Mammary epithelial cell (primary cell): ENCODE results near the gene OR2AJ1.

ENCODE experiments used
- EZH2 ChIP-seq: IDR thresholded peaks from 2 replicates; pipeline ENCODE4 v1.6.1; 2012; ENCODE audit warnings: low read length, inconsistent platforms, borderline replicate concordance
- TF ChIP-seq, protein P1 (sequence below), 2 donors: IDR thresholded peaks in 1 of 2; conservative IDR thresholded peaks in 1 of 2; 2 replicates each; pipeline ENCODE4 v1.5.1; 2011 to 2012; ENCODE audit warnings: inconsistent platforms in 2 of 2, low read length in 2 of 2, mild to moderate bottlenecking in 2 of 2, control low read depth in 1 of 2, low read depth in 1 of 2; ENCODE audit not compliant: insufficient read depth in 1 of 2; ENCODE audit errors: extremely low read depth in 1 of 2

DNA sequence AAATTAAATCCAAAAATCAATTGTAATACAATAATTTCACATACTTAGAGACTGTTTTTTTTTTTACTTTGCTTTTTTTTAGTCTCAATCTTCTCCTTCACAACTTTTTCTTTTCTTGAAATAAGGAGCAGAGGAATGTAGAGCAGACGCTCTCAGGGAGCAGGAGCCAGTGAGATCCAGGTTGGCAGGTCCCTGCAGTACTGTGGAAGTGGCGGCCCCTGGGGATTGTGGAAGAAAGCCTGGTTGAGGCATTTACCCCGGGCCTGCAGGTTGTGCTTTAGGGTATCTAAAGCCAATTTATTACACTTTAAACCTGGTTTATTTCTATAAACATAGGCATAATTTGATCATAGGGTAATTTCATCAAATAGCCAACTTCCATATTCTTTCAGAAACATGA is 748 bp upstream of the OR2AJ1 start:
- TF ChIP-seq, protein P1, sequence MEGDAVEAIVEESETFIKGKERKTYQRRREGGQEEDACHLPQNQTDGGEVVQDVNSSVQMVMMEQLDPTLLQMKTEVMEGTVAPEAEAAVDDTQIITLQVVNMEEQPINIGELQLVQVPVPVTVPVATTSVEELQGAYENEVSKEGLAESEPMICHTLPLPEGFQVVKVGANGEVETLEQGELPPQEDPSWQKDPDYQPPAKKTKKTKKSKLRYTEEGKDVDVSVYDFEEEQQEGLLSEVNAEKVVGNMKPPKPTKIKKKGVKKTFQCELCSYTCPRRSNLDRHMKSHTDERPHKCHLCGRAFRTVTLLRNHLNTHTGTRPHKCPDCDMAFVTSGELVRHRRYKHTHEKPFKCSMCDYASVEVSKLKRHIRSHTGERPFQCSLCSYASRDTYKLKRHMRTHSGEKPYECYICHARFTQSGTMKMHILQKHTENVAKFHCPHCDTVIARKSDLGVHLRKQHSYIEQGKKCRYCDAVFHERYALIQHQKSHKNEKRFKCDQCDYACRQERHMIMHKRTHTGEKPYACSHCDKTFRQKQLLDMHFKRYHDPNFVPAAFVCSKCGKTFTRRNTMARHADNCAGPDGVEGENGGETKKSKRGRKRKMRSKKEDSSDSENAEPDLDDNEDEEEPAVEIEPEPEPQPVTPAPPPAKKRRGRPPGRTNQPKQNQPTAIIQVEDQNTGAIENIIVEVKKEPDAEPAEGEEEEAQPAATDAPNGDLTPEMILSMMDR (conservative IDR thresholded peaks at IDR 0.05 in 1 of 2, IDR thresholded peaks at IDR 0.05 in 1 of 2; ENCODE audit: extremely low read depth in 1 of 2, insufficient read depth in 1 of 2, low read depth in 1 of 2, low read length in 2 of 2) = no peak
- no peak for TF ChIP-seq EZH2
